ENCODE data around the gene DNAI2.
A peak's percentile ranks its signal among the peaks of the same experiment; 100 is the strongest.

Gene DNAI2

GRCh38 chr17:74250324-74250995 lies 23.6 kb upstream of the DNAI2 start:
- Histone ChIP-seq H2AFZ (ENCODE audit: low read length) (no peak overlapping the region), H2BK12ac (ENCODE audit: low read length) (no peak overlapping the region), H3K23ac (ENCODE audit: low read depth, low read length, poor library complexity) (no peak overlapping the region), H2AK5ac (ENCODE audit: low read depth, low read length) (no peak overlapping the region), H3K9ac (ENCODE audit: low read depth, low read length, poor library complexity) (peak overlapping the region; percentile 46), H3K36me3 (replicated peaks in 1 of 2; ENCODE audit: control insufficient read depth in 2 of 2, insufficient read depth in 2 of 2, low read length in 2 of 2) (peaks cover 2 to 29% of the 10 kb centered on the region in 2 donors), H3K79me1 (ENCODE audit: low read depth, low read length) (no peaks in the 10 kb centered on the region), H3K27me3 (ENCODE audit: control insufficient read depth in 3 of 3, insufficient read depth in 3 of 3, low read depth in 1 of 3, low read length in 3 of 3) (peaks cover 0 to 3% (median 0%) of the 10 kb centered on the region in 3 experiments), H3K18ac (ENCODE audit: low read length) (peak overlapping the region; percentile 84), H4K8ac (ENCODE audit: low read depth, low read length) (peak overlapping the region; percentile 52), H3K9me3 (replicated peaks in 1 of 2; ENCODE audit: control insufficient read depth in 2 of 2, insufficient read depth in 1 of 2, low read depth in 1 of 2, low read length in 2 of 2) (peaks cover 0 to 7% of the 10 kb centered on the region in 2 donors), H3K4me3 (ENCODE audit: low read length in 2 of 2) (no peak overlapping the region), H2BK15ac (ENCODE audit: low read length) (no peak overlapping the region), H4K91ac (ENCODE audit: low read depth, low read length, poor library complexity) (no peak overlapping the region), H2BK120ac (ENCODE audit: low read depth, low read length) (no peak overlapping the region), H3K4me2 (ENCODE audit: insufficient read depth, low read length, poor library complexity, severe bottlenecking) (no peak overlapping the region), H2BK5ac (ENCODE audit: low read length) (no peak overlapping the region), H3K4ac (ENCODE audit: low read length) (no peak overlapping the region), H3K14ac (ENCODE audit: low read length) (no peak overlapping the region), H3K4me1 (ENCODE audit: control insufficient read depth in 2 of 2, insufficient read depth in 1 of 2, low read depth in 1 of 2, low read length in 2 of 2) (peaks cover 11 to 15% of the 10 kb centered on the region in 2 donors), H3K27ac (replicated peaks; ENCODE audit: low read length) (no peak overlapping the region)
- no peak for DNase-seq (ENCODE audit: low spot score)
- WGBS, 2 donors (ENCODE audit: extremely low coverage in 2 of 2, insufficient read length in 2 of 2, insufficient replicate concordance in 1 of 2): no CpG with 5 or more reads among the region's 12 CpGs

GRCh38 chr17:74251051-74251450 lies 23.0 kb upstream of the DNAI2 start:
- Histone ChIP-seq H2BK5ac (ENCODE audit: low read length) (no peak overlapping the region), H3K14ac (ENCODE audit: low read length) (peak overlapping the region; percentile 97), H4K8ac (ENCODE audit: low read depth, low read length) (peak overlapping the region; percentile 52), H3K27ac (replicated peaks; ENCODE audit: low read length) (no peak overlapping the region), H3K4me3 (ENCODE audit: low read length in 2 of 2) (peak overlapping the region in 1 of 2 donors; percentile 3), H3K23ac (ENCODE audit: low read depth, low read length, poor library complexity) (peak overlapping the region; percentile 22), H3K79me1 (ENCODE audit: low read depth, low read length) (no peaks in the 10 kb centered on the region), H4K91ac (ENCODE audit: low read depth, low read length, poor library complexity) (no peak overlapping the region), H3K36me3 (replicated peaks in 1 of 2; ENCODE audit: control insufficient read depth in 2 of 2, insufficient read depth in 2 of 2, low read length in 2 of 2) (peaks cover 2 to 29% of the 10 kb centered on the region in 2 donors), H3K4ac (ENCODE audit: low read length) (no peak overlapping the region), H3K18ac (ENCODE audit: low read length) (no peak overlapping the region), H3K4me1 (ENCODE audit: control insufficient read depth in 2 of 2, insufficient read depth in 1 of 2, low read depth in 1 of 2, low read length in 2 of 2) (peaks cover 8 to 12% of the 10 kb centered on the region in 2 donors), H3K4me2 (ENCODE audit: insufficient read depth, low read length, poor library complexity, severe bottlenecking) (no peak overlapping the region), H2AFZ (ENCODE audit: low read length) (no peak overlapping the region), H2BK15ac (ENCODE audit: low read length) (no peak overlapping the region), H2AK5ac (ENCODE audit: low read depth, low read length) (no peak overlapping the region), H3K9me3 (replicated peaks in 1 of 2; ENCODE audit: control insufficient read depth in 2 of 2, insufficient read depth in 1 of 2, low read depth in 1 of 2, low read length in 2 of 2) (peaks cover 0 to 7% of the 10 kb centered on the region in 2 donors), H3K27me3 (ENCODE audit: control insufficient read depth in 3 of 3, insufficient read depth in 3 of 3, low read depth in 1 of 3, low read length in 3 of 3) (peaks cover 0 to 3% (median 0%) of the 10 kb centered on the region in 3 experiments), H2BK120ac (ENCODE audit: low read depth, low read length) (no peak overlapping the region), H3K9ac (ENCODE audit: low read depth, low read length, poor library complexity) (peak overlapping the region; percentile 46), H2BK12ac (ENCODE audit: low read length) (peak overlapping the region; percentile 1)
- no peak for DNase-seq (ENCODE audit: low spot score)
- WGBS, 2 donors (ENCODE audit: extremely low coverage in 2 of 2, insufficient read length in 2 of 2, insufficient replicate concordance in 1 of 2): no CpG with 5 or more reads among the region's 8 CpGs

GRCh38 chr17:74251569-74251968 lies 22.5 kb upstream of the DNAI2 start:
- Histone ChIP-seq H3K9me3 (replicated peaks in 1 of 2; ENCODE audit: control insufficient read depth in 2 of 2, insufficient read depth in 1 of 2, low read depth in 1 of 2, low read length in 2 of 2) (peaks cover 0 to 5% of the 10 kb centered on the region in 2 donors), H2BK12ac (ENCODE audit: low read length) (no peak overlapping the region), H3K23ac (ENCODE audit: low read depth, low read length, poor library complexity) (no peak overlapping the region), H3K27ac (replicated peaks; ENCODE audit: low read length) (no peak overlapping the region), H3K4me2 (ENCODE audit: insufficient read depth, low read length, poor library complexity, severe bottlenecking) (no peak overlapping the region), H2BK120ac (ENCODE audit: low read depth, low read length) (no peak overlapping the region), H4K91ac (ENCODE audit: low read depth, low read length, poor library complexity) (no peak overlapping the region), H3K4ac (ENCODE audit: low read length) (no peak overlapping the region), H3K18ac (ENCODE audit: low read length) (peak overlapping the region; percentile 31), H2AK5ac (ENCODE audit: low read depth, low read length) (peak overlapping the region; percentile 71), H3K36me3 (replicated peaks in 1 of 2; ENCODE audit: control insufficient read depth in 2 of 2, insufficient read depth in 2 of 2, low read length in 2 of 2) (peaks cover 2 to 31% of the 10 kb centered on the region in 2 donors), H3K27me3 (ENCODE audit: control insufficient read depth in 3 of 3, insufficient read depth in 3 of 3, low read depth in 1 of 3, low read length in 3 of 3) (peaks cover 0 to 3% (median 0%) of the 10 kb centered on the region in 3 experiments), H2AFZ (ENCODE audit: low read length) (no peak overlapping the region), H2BK5ac (ENCODE audit: low read length) (no peak overlapping the region), H3K14ac (ENCODE audit: low read length) (no peak overlapping the region), H3K4me1 (ENCODE audit: control insufficient read depth in 2 of 2, insufficient read depth in 1 of 2, low read depth in 1 of 2, low read length in 2 of 2) (peaks cover 2 to 8% of the 10 kb centered on the region in 2 donors), H3K9ac (ENCODE audit: low read depth, low read length, poor library complexity) (no peak overlapping the region), H3K79me1 (ENCODE audit: low read depth, low read length) (no peaks in the 10 kb centered on the region), H3K4me3 (ENCODE audit: low read length in 2 of 2) (no peak overlapping the region), H2BK15ac (ENCODE audit: low read length) (peak overlapping the region; percentile 32), H4K8ac (ENCODE audit: low read depth, low read length) (no peak overlapping the region)
- WGBS, 2 donors (ENCODE audit: extremely low coverage in 2 of 2, insufficient read length in 2 of 2, insufficient replicate concordance in 1 of 2): no CpG with 5 or more reads among the region's 6 CpGs
- no peak for DNase-seq (ENCODE audit: low spot score)

- Histone ChIP-seq H3K9ac (ENCODE audit: low read depth, low read length, poor library complexity) (no peak overlapping the region), H2AK5ac (ENCODE audit: low read depth, low read length) (peak overlapping the region; percentile 71), H2BK12ac (ENCODE audit: low read length) (peak overlapping the region; percentile 80), H3K27me3 (ENCODE audit: control insufficient read depth in 3 of 3, insufficient read depth in 3 of 3, low read depth in 1 of 3, low read length in 3 of 3) (peaks cover 0 to 3% (median 0%) of the 10 kb centered on the region in 3 experiments), H3K18ac (ENCODE audit: low read length) (peak overlapping the region; percentile 65), H3K4me2 (ENCODE audit: insufficient read depth, low read length, poor library complexity, severe bottlenecking) (no peak overlapping the region), H4K91ac (ENCODE audit: low read depth, low read length, poor library complexity) (no peak overlapping the region), H3K27ac (replicated peaks; ENCODE audit: low read length) (no peak overlapping the region), H3K23ac (ENCODE audit: low read depth, low read length, poor library complexity) (no peak overlapping the region), H3K4ac (ENCODE audit: low read length) (no peak overlapping the region), H3K79me1 (ENCODE audit: low read depth, low read length) (no peaks in the 10 kb centered on the region), H2AFZ (ENCODE audit: low read length) (no peak overlapping the region), H3K4me1 (ENCODE audit: control insufficient read depth in 2 of 2, insufficient read depth in 1 of 2, low read depth in 1 of 2, low read length in 2 of 2) (peaks cover 2 to 8% of the 10 kb centered on the region in 2 donors), H3K14ac (ENCODE audit: low read length) (no peak overlapping the region), H4K8ac (ENCODE audit: low read depth, low read length) (no peak overlapping the region), H3K36me3 (replicated peaks in 1 of 2; ENCODE audit: control insufficient read depth in 2 of 2, insufficient read depth in 2 of 2, low read length in 2 of 2) (peaks cover 2 to 33% of the 10 kb centered on the region in 2 donors), H3K9me3 (replicated peaks in 1 of 2; ENCODE audit: control insufficient read depth in 2 of 2, insufficient read depth in 1 of 2, low read depth in 1 of 2, low read length in 2 of 2) (peaks cover 0 to 4% of the 10 kb centered on the region in 2 donors), H2BK5ac (ENCODE audit: low read length) (peak overlapping the region; percentile 41), H2BK15ac (ENCODE audit: low read length) (peak overlapping the region; percentile 60), H3K4me3 (ENCODE audit: low read length in 2 of 2) (no peak overlapping the region), H2BK120ac (ENCODE audit: low read depth, low read length) (no peak overlapping the region)
- DNase-seq (ENCODE audit: low spot score): no peak
- no CpG with 5 or more reads among the region's 8 CpGs for WGBS, 2 donors (ENCODE audit: extremely low coverage in 2 of 2, insufficient read length in 2 of 2, insufficient replicate concordance in 1 of 2)
These were observed 21.8 kb upstream of the DNAI2 start for GRCh38 chr17:74252211-74252610.

All from neuronal stem cell (in vitro differentiated cells).